ENCODE results near the gene RPH3AL. TPM values are rescaled to one million over a fixed set of nuclear protein-coding genes. Genes with fewer than 3 reads are reported as not detected.

RPH3AL gene
- total RNA-seq, 1 experiment from 2014 or later, result 26.0 TPM

DNA sequence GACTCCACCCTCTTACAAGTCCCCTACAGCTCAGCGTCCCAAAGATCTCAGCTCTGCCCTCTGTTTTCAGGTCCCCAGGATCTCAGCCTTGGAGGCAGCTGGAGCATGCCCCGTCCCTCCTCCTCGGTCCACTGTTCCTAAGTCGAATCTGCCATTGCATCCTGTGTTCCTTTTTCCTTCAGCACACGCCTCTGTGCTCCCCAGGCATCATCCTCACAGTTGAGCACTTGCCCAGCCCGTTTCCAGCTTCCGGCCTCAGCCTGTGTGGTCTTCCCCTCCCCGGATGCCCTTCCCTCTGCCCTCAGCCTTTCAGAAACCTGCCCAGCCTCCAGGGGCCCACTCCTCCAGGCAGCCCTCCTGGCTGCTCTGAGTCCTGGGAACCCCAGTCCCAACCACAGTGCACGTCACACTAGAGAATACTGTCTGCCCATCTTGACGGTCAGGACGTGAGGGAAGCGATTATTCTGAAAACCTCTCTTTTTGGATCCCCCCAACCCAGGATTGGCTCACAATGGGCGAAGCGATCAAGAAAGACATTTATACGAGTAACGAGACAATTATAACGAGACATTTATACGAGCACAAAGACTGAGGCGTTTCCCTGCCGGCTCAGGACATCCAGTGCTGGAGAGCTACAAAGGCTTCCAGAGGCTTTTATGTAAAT, 41.4 kb downstream of the RPH3AL start:
- H3K9me2 ChIP-seq (ENCODE audit: insufficient read depth), result no peaks in the 10 kb centered on the region
- intact Hi-C loops (cut with micrococcal nuclease; ENCODE audit: unreplicated experiment), result no loop called here
- no peak overlapping the region for H3K27ac ChIP-seq
- no peaks in the 10 kb centered on the region for H3K4me1 ChIP-seq (replicated peaks; ENCODE audit: insufficient read depth)
- no peak overlapping the region for H3K4me3 ChIP-seq
- ChIA-PET CTCF (no interaction called here), POLR2A (ENCODE audit: unreplicated experiment) (no interaction called here)
- no peak overlapping the region for H2AFZ ChIP-seq
- no peaks in the 10 kb centered on the region for H3K36me3 ChIP-seq (ENCODE audit: low read depth)
- H4K20me1 ChIP-seq (ENCODE audit: insufficient read depth), result no peaks in the 10 kb centered on the region
- peak in 1 of 2 experiments; percentile 16 for DNase-seq
- no peaks in the 10 kb centered on the region for H3K27me3 ChIP-seq (ENCODE audit: insufficient read depth, low read depth)
- H3K79me2 ChIP-seq (ENCODE audit: low read depth), result no peaks in the 10 kb centered on the region
- no peaks in the 10 kb centered on the region for H3K9me3 ChIP-seq (ENCODE audit: insufficient read depth, low read depth)
- H3F3A ChIP-seq (ENCODE audit: insufficient read depth, low read depth), result no peaks in the 10 kb centered on the region
- no TSS peak for BruUV-seq (replicated peaks)
- no peak for TF ChIP-seq EZH2 (IDR thresholded peaks at IDR 0.05; ENCODE audit: low read depth)
- TF ChIP-seq, protein P1, sequence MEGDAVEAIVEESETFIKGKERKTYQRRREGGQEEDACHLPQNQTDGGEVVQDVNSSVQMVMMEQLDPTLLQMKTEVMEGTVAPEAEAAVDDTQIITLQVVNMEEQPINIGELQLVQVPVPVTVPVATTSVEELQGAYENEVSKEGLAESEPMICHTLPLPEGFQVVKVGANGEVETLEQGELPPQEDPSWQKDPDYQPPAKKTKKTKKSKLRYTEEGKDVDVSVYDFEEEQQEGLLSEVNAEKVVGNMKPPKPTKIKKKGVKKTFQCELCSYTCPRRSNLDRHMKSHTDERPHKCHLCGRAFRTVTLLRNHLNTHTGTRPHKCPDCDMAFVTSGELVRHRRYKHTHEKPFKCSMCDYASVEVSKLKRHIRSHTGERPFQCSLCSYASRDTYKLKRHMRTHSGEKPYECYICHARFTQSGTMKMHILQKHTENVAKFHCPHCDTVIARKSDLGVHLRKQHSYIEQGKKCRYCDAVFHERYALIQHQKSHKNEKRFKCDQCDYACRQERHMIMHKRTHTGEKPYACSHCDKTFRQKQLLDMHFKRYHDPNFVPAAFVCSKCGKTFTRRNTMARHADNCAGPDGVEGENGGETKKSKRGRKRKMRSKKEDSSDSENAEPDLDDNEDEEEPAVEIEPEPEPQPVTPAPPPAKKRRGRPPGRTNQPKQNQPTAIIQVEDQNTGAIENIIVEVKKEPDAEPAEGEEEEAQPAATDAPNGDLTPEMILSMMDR (conservative IDR thresholded peaks at IDR 0.05), result no peak
- no peak overlapping the region for H3K4me2 ChIP-seq

GRCh38 chr17:310111-311010, 42.2 kb downstream of the RPH3AL start:
- H3K36me3 ChIP-seq (ENCODE audit: low read depth), result no peaks in the 10 kb centered on the region
- no peaks in the 10 kb centered on the region for H3K9me2 ChIP-seq (ENCODE audit: insufficient read depth)
- ChIA-PET POLR2A (ENCODE audit: unreplicated experiment) (no interaction called here), CTCF (no interaction called here)
- no peaks in the 10 kb centered on the region for H3K9me3 ChIP-seq (ENCODE audit: insufficient read depth, low read depth)
- no peaks in the 10 kb centered on the region for H3K79me2 ChIP-seq (ENCODE audit: low read depth)
- no peaks in the 10 kb centered on the region for H4K20me1 ChIP-seq (ENCODE audit: insufficient read depth)
- no peaks in the 10 kb centered on the region for H3F3A ChIP-seq (ENCODE audit: insufficient read depth, low read depth)
- H3K4me1 ChIP-seq (replicated peaks; ENCODE audit: insufficient read depth), result no peaks in the 10 kb centered on the region
- H3K4me3 ChIP-seq, result no peak overlapping the region
- no peaks in the 10 kb centered on the region for H3K27me3 ChIP-seq (ENCODE audit: insufficient read depth, low read depth)
- no TSS peak for BruUV-seq (replicated peaks)
- no peak overlapping the region for H3K27ac ChIP-seq
- intact Hi-C loops (cut with micrococcal nuclease; ENCODE audit: unreplicated experiment), result no loop called here
- H2AFZ ChIP-seq, result no peak overlapping the region
- H3K4me2 ChIP-seq, result no peak overlapping the region
- DNase-seq, result peak in 1 of 2 experiments; percentile 21
- TF ChIP-seq, protein P1 (conservative IDR thresholded peaks at IDR 0.05), result no peak
- no peak for TF ChIP-seq EZH2 (IDR thresholded peaks at IDR 0.05; ENCODE audit: low read depth)

DNA sequence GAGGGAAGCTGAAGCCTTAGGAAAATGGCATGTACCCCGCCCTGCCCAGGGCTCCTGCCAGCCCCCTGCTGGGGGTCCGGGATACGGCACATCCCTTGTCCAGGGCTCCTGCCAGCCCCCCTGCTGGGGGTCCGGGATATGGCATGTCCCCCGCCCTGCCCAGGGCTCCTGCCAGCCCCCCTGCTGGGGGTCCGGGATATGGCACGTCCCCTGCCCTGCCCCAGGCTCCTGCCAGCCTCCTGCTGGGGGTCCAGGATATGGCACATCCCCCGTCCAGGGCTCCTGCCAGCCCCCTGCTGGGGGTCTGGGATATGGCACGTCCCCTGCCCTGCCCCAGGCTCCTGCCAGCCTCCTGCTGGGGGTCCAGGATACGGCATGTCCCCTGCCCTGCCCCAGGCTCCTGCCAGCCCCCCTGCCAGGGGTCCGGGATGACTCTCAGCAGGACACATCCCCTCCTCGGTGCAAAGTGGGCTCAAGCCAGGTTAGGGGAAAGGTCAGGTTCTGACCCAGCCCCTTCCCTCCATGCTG, 43.2 kb downstream of the RPH3AL start:
- H3K9me3 ChIP-seq (ENCODE audit: insufficient read depth, low read depth), result no peaks in the 10 kb centered on the region
- no peaks in the 10 kb centered on the region for H3K79me2 ChIP-seq (ENCODE audit: low read depth)
- no peaks in the 10 kb centered on the region for H3K4me1 ChIP-seq (replicated peaks; ENCODE audit: insufficient read depth)
- no peak overlapping the region for H3K4me2 ChIP-seq
- H3F3A ChIP-seq (ENCODE audit: insufficient read depth, low read depth), result no peaks in the 10 kb centered on the region
- intact Hi-C loops (cut with micrococcal nuclease; ENCODE audit: unreplicated experiment), result no loop called here
- H3K9me2 ChIP-seq (ENCODE audit: insufficient read depth), result no peaks in the 10 kb centered on the region
- H3K27me3 ChIP-seq (ENCODE audit: insufficient read depth, low read depth), result no peaks in the 10 kb centered on the region
- no peak overlapping the region for H3K27ac ChIP-seq
- BruUV-seq (replicated peaks), result no TSS peak
- H2AFZ ChIP-seq, result no peak overlapping the region
- CTCF ChIA-PET, result no interaction called here
- TF ChIP-seq, protein P1 (conservative IDR thresholded peaks at IDR 0.05), result peak; percentile 64
- no peak for TF ChIP-seq EZH2 (IDR thresholded peaks at IDR 0.05; ENCODE audit: low read depth)
- POLR2A ChIA-PET (ENCODE audit: unreplicated experiment), result no interaction called here
- no peaks in the 10 kb centered on the region for H4K20me1 ChIP-seq (ENCODE audit: insufficient read depth)
- peak in 1 of 2 experiments; percentile 32 for DNase-seq
- no peaks in the 10 kb centered on the region for H3K36me3 ChIP-seq (ENCODE audit: low read depth)
- no peak overlapping the region for H3K4me3 ChIP-seq
